HG03045 (cell line): ENCODE data around the gene ALDH3B1.

Source experiments
- ATAC-seq: cut with Tn5 transposase; IDR thresholded peaks from one replicate; pipeline ENCODE4 v1.9.1; 2021; ENCODE audit warnings: mild to moderate bottlenecking, moderate library complexity; ENCODE audit not compliant: unreplicated experiment

Gene ALDH3B1

DNA sequence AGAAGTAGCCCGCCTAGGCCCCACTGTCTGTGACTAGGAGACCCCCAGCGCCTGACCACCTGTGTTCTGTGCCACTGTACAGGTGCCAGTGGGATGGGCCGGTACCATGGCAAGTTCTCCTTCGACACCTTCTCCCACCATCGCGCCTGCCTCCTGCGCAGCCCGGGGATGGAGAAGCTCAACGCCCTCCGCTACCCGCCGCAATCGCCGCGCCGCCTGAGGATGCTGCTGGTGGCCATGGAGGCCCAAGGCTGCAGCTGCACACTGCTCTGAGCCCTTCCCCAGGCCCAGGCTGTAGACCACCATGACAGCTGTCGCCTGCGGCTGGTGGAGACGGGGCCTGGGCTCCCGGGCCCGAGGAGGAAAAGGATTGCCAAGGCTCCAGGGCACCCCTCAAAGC is 17.5 kb downstream of the ALDH3B1 start:
- no peak for ATAC-seq

DNA sequence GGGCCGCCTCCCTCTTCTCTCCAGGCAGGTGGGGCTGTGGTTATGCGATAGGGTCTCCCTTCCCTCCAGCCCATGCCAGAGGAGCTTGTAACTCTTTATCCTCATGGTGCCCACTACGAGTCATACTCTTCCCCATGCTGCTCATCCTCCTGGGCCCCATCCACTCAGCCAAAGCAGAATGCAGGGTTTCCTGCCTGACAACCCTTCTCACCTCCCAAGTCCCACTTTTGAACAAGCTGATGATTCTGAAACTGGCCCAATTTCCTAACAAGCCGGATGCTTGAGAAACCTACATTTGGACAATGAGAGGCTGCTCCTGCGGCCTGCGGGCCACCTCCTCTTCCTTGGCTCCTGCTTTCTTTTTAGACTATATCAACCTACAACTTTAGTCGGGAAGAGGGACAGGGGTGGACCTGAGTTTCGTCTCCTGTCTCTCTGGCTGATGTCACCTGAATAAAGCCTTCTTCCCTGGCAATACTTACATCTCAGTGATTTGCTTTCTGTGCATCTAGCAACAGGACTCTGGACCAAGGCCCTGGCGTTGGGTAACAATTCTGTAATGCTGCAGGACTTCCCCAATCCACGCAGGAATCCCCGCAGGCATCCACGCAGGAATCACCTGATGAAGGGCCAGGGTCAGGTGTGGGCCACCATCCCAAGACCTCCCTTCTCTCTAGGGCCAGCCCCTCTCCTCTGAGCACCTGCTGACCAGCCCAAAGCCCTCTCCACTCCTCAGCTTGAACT is 18.8 kb downstream of the ALDH3B1 start:
- no peak for ATAC-seq

DNA sequence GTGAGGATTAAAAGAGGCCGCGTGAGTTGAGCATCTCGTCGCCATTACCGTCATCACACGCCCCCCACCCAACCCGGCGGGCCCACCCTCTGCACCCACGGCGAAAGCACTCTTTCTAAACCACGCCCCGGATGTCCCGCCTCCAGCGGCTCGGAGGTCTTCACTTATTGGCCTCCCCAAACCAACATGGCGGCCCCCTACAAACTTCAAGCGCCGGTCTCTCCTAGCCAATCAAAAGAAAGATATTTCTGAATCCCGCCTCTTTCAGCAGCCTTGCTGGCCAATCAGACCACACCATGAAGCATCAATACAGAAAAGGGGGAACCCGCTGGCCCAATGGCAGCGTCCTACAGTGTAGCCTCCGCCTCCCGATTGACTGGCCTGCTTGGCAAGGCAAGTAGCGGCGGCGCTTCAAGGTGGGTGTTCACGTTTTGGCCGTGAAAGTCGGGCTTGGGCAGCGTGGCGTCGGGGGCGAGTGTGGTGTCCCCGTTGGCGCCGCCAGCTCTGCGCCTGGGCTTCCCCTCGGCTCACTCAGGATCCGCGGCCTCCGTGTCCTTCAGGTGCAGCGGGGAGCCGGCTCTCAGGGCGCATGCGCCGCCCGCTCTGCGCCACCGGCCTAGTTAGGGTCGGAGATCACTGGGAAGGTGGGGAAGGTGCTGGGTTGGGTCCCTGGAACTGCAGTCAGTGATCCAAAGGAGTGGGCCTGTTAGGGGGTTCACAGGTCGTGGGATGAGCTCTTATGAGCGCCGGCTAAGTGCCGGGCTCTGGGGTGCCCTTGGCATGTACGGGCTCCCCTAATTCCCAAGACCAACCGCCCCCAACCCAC is 20.4 kb downstream of the ALDH3B1 start, which contains the start of gene NDUFS8:
NDUFS8 (plus strand) TSS at position 364 of the 826 bp plus-strand sequence. CDS start 1,471 bp downstream, outside the sequence.
- ATAC-seq: peak; percentile 96

DNA sequence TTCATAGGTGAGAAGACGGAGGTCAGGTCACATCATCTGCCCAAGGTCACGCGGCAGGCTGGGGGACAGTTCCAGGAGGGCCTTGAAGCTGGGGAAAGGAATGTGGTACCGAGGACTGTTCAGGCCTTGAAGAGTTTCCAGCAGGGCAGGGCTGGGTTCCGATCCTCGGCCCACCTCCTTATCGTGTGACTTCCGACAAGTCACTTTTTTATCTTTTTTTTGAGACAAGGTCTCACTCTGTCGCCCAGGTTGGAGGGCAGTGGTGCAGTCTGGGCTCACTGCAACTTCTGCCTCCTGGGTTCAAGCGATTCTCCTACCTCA is 21.0 kb downstream of the ALDH3B1 start:
- ATAC-seq: no peak

DNA sequence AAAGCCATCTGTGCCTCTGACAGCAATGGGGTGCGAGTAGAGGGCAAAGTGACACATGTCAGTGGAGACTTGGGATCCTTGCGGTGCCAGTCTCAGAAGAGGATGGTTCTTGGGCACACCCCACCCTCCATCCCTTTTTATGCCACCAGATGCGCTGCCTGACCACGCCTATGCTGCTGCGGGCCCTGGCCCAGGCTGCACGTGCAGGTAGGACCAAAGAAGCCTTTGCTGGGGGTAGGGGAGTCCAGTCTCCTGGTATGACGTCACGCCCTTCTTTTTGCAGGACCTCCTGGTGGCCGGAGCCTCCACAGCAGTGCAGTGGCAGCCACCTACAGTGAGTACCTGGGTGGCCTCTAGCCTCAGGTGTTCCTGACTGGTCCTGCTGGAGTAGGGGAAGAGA is 21.9 kb downstream of the ALDH3B1 start:
- ATAC-seq: no peak

DNA sequence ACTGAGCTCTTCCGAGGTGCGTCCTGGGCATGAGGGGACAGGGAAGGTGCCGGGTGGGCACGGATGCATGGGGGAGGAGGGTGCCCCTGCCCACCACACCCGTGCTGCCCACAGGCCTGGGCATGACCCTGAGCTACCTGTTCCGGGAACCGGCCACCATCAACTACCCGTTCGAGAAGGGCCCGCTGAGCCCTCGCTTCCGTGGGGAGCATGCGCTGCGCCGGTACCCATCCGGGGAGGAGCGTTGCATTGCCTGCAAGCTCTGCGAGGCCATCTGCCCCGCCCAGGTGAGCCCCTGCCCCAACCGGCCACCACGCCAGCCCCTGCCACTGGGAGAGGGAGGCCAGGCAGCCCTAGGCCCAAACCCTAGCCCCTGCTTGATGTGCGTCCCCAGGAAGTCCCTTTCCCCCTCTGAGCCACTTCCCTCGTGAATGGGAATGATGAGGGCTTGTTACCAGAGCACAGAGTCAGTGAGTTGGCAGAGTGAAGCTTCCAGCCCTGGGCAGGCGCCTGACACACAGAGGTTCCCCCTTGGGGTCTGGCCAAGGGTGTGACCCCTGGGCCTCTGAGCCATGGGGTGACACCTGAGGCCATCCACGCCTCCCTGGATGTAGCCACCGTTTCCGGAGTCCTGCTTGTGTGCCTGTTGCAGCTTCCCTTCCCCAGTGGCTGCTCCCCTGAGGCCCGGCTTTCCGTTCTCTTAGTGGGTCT is 23.0 kb downstream of the ALDH3B1 start:
- no peak for ATAC-seq

DNA sequence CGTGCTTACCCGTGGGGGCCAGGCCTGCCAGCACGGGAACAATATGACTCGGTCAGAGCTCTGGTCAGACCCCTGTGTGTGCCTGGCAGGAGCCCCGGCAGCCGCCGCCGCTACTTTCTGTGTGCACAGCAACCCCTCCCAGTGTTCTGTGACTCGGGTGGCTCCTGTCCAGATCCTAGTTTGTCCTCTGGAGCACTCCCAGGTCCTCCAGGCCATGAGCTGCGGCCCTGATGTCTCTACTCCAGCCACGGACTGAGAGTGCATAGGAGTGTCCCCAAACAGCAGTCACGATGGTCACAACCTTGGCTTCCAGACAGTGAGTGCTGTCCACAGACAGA is 23.6 kb downstream of the ALDH3B1 start:
- no peak for ATAC-seq

DNA sequence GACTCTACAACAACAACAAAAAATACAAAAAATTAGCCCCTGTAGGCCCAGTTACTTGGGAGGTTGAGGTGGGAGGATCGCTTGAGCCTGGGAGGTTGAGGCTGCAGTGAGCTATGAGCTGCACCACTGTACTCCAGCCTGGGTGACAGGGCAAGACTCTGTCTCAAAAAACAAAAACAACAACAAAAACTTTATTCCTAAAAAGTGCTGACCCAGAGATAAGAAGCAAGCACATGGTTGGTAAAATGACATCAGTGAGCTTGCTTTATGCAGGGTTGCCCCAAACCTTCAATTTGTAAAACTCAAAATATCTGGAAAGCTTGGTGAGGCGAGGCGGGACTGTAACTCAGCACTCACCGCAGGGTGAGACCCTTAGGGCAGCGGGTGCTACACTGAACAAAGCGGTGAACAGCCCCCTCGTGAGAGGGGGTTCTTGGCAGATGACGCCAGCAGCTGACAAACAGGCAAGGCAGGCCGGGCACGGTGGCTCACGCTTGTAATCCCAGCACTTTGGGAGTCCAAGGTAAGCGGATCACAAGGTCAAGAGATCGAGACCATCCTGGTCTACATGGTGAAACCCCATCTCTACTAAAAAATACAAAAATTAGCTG is 25.2 kb downstream of the ALDH3B1 start:
- ATAC-seq: no peak

DNA sequence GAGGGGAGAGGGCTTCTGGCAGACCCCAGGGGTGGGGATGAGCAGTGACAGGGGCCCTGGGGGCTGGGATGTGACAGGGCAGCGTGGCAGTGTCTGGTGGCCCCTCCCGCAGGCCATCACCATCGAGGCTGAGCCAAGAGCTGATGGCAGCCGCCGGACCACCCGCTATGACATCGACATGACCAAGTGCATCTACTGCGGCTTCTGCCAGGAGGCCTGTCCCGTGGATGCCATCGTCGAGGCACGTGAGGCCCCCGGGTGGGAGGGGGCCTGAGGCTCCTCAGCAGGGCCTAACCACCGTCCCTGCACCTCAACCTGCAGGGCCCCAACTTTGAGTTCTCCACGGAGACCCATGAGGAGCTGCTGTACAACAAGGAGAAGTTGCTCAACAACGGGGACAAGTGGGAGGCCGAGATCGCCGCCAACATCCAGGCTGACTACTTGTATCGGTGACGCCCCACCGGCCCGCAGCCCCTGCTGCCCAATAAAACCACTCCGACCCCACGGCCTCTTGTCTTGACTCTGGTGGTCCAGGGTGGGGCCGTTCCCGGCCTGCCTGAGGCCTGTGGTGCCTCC is 26.1 kb downstream of the ALDH3B1 start:
- ATAC-seq: no peak

DNA sequence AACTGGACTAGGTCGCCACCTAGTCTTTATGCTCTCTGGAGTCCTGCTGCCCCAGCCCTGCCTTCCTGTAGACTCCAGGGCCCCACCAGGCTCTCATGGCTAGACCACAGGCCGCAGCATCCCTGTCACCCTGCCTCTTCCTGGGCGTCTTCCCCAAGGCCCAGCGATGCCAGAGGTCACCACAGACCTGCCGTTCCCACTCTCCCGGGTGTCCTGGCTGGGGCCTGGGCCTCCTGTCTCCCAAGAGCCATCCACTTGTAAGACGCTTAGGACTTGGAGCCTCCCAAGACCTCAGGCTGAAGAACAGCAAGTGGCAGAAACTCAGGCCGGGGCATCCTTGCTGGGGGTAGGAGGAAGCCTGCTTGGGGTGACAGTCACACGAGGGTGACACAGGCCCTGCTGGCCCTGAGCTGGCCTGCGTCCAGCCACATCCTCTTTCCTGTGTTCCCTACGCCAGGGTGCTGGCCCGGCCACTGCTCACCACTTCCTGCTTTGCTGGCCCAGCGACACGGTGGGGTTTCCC is 26.7 kb downstream of the ALDH3B1 start:
- ATAC-seq: no peak

DNA sequence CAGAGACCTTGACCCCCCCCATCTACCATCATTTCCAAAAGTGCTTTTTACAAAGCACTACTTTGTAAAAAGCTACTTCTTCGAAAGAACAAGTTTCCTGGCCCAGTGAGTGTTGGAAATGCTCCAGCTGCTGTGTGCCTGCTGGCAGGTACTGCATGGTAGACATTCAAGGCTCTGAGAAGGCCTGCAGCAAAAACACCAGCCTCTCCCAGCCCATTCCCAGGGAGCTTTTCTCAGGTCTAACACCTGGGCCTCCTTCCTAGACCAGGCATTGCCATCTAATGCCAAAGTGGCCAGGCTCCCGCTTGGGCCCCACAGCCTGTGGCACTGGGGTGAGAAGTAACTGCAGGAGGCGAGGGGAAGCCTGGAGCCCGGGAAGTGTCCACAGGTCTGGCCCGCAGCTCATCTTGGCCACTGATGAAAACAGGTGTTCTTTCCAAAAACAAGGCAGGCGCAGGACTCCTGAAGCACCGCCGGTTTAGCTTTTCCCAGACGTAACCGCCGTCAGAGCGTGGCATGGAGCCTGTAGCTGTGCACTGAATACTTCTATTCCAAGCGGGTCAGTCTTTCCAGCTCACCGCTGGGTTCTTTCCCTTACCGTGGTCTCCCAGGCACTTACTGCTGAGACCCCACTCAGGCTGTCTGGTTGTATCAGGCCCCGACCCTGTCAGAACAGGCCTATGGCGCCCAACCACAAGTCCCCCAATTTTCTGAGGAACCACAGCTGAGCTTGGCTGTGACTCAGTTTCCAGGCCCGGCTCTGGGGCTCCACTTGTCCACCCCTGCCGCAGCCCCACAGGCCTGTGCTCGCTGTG is 27.5 kb downstream of the ALDH3B1 start:
- no peak for ATAC-seq

DNA sequence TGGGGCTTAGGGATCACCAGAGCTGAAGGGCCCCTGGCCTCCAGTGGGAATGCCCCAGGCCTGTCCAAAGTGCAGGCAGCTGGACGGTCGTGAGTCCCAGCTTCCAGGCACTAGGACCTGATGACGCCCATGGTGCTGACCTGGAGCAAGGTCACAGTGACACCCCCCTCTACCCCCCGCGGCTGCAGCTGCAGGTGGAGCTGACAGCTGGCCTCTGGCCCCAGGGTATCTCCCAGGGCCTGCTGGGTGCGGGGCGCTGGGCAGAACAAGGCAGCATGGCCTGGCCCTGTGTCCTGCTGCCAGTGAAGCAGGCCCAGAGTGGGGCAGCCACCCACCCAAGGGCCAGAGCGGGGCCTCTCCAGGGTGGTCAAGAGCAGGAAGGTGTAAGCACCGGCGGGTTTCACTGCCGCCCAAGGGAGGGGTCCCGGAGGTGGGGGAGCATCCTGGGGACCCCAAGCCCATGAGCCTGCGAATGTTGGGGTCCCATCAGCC is 28.1 kb downstream of the ALDH3B1 start:
- ATAC-seq: no peak

DNA sequence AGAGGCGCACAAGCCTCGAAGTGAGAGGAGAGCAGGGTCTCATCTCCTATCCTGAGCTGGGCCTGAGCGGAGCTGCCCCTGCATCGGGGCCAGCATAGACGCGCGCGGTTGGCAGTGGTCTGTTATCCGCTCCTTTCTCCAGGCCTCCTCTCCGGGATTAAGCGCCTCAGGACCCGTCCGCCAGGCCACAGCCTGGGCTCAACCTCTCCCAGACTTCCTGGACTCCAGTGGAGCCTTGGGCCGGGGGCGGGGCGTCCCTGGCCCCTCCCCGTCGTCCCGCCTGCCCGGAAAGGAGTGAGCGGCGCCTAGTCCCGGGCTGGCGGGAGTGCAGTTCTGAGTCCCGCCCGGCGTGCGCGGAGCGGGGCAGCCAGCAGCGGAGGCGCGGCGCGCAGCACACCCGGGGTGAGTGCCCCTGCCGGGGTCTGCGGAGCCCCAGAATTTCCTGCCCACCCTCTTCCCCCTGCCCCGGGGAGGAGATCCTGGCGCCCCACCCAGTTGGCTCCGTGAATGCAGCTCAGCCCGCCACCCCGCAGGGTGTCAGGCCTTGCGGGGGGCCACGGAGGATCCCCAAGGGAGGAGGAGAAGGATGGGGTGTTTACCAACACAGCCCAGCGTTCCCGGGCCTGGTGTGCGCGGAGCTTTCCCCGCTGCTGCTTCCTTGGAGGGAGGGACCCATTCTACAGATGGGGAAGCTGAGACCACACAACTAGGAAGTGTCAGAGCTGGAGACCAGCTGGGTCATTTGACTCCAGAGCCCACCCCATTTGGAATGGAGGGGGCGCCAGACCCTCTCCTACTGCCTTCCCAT is 28.8 kb downstream of the ALDH3B1 start, which contains the start of gene TCIRG1:
TCIRG1 (plus strand) TSS at position 308 of the 808 bp plus-strand sequence. CDS start 2,247 bp downstream, outside the sequence.
- peak; percentile 48 for ATAC-seq

DNA sequence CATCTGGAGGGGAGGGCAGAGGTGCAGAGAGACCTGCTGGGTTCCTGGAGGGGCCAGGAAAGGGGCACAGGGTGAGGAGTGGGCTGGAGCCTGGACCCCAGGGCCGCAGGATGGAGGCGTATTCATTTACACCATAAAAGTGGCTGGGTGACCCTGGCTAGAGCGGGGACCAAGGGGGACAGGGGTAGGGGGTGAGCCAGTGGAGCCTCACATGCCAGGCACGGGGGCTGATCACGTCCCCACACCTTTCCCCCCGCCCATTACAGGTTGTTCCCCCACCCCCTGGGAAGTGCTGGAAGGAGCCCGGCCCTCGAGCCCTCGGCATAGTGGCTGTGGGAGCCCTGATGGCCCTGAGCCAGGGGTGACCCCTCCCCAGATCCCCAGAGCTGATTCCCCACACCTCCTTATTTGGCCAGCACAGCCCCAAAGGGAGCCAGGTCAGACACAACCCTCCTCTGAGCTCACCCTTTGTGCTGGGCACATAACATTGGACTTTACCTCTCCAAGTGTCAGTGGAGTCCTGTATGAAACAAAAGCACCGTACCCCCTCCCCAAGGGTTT is 29.5 kb downstream of the ALDH3B1 start:
- ATAC-seq: no peak

DNA sequence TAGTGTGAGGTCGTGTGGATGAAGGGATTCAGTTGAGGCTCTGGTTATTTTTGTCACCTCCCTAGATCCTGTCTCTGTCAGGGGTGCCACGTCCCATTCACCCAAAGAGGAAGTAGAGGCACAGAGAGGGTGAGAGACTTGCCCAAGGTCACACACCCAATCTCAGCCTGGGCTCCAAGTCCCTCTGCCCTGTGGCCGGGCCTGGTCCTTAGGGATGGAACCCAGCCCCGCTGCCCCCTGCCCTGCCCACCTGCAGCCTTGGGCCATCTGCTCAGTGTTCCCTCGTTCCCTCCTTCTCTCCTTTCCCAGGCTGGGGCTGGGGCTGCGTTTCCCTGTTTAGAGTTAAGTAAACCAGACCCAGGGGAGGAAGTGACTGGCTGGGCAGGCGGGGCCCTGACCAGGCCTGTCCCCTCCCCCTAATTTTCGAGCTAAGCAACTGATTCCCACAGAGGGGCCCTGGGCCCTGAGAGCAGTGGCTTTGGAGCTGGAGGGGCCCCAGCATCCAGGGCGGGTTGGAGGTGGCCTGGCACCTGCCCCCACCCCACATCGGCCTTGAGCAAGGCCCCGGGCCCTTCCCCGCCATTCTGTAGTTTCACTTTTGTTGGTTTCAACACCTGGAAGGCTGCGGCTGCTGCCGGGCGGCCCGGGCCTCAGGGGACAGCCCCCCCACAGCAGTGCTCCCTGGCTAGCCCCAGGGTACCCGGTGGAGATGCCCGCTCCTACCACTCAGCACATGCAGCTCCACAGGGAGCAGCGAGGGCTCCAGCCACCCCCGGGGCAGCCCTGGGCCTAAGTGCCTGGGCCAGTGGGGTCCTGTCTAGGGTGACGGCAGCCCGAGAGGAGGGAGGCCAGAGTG is 30.2 kb downstream of the ALDH3B1 start:
- ATAC-seq: peak; percentile 46

DNA sequence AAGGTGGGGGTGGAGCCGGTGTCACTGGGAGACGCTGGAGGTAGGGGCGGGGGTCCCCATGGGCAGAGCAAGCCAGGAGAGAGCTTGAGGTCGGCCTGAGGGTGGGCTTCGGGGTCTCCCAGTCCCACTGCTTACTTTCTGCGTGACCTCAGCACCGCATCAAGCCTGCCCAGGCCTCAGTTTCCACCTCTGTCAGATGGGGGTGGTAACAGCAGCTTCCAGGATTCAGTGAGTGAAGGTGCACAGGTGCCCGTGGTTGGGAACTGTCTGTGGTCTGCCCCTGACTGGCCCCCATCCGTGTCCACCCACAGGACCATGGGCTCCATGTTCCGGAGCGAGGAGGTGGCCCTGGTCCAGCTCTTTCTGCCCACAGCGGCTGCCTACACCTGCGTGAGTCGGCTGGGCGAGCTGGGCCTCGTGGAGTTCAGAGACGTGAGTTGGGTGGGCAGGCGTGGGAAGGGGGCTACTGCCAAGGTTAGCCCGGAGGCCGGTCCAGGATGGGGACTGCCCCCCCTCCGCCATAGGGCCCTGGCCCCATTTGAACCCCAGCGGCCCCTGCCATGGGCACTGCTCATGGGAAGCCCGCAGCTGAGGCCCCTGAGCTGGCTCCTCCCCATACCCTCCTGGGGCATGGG is 30.9 kb downstream of the ALDH3B1 start:
- ATAC-seq: no peak

DNA sequence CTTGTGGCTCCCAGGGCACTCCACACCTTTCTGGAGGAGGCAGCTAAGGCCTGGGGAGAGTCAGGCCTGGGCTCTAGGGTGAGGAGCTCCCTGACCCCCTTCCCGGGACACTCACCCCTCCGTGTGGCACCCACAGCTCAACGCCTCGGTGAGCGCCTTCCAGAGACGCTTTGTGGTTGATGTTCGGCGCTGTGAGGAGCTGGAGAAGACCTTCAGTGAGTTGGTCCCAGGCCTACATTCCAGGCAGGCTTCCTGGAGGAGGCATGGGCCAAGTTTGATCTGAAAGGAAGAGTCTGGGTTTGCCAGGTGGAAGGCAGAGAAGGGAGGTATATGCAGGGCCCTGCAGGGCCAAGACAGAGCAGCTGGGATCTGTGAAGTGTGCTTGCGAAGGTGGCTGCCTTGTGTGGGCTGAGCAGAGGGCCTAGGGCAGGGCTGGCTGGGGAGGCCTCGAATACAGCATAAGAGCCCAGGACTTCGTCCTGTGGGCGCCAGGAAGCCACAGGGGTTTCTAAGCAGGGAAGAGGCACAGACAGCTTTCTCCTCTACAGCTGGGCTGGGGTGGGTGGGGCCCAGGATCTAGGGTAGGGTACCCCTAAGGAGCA is 31.6 kb downstream of the ALDH3B1 start:
- ATAC-seq: no peak
